DMS153 treated with DMSO at 0.1 percent for 48 hours (cell line): ENCODE data around the gene SNTG2.
"Not testable (repeated sequence)": the region's sequence is repeated elsewhere in the genome, so short reads cannot be mapped to it uniquely, and the experiment has no call there.

Experiments
- DNase-seq: peaks from one replicate; lab custom pipeline; 2025; ENCODE audit not compliant: unreplicated experiment; lab: John Stamatoyannopoulos, UW

SNTG2 gene

DNA sequence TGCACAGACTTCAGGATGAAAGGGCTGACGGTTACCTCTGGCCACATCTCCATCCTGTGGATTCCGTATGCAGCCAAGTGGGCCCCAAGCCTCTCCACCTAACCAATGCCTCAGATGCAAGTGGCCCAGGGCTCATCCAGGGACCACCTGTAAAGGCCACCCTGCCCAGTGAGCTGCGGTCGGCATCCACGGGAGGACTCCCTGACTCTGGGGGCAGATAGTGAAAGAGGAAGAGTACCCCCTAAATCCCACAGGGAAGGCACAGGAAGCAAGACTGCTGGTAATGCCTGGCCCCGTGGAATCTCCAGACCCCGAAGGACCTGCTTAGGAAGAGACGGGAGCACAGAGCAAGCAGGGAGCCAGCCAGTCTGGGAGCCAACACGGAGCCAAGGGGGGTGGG is 451.4 kb downstream of the SNTG2 start:
- no peak for DNase-seq

- no peak for DNase-seq
These were observed 452.9 kb downstream of the SNTG2 start for GRCh38 chr2:1403565-1403964.

- no peak for DNase-seq
These were observed 454.5 kb downstream of the SNTG2 start for GRCh38 chr2:1405124-1405523.

DNA sequence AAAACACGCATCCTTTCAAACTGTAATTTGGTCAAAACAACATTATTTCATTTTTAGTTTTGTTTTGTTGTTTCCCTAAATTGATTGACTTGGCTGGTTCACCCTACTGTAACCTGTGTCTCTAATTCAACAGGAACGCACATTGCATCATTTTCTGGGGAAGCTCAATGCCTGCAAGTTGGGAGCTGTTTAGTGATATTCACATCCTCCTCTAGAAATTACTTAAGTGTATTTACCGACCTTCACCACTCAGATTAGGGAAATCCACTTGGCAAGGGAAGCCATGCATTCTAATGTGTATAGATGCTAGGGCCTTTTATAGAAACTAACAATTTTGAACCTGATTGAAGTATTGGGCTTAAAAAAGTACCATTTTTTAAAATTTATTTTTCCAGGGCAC is 455.3 kb downstream of the SNTG2 start:
- DNase-seq, result no peak

GRCh38 chr2:1406434-1406833 is 455.8 kb downstream of the SNTG2 start:
- no peak for DNase-seq

GRCh38 chr2:1407950-1408675 is 457.5 kb downstream of the SNTG2 start:
- no peak for DNase-seq

GRCh38 chr2:1413156-1413710 is 462.6 kb downstream of the SNTG2 start, which contains the start of gene TPO:
Gene TPO, plus strand, starts transcription at chr2:1413463. Its CDS starts 946 bp downstream, at chr2:1414409.
- DNase-seq, result no peak

GRCh38 chr2:1414121-1414520 is 463.5 kb downstream of the SNTG2 start:
- DNase-seq, result no peak

GRCh38 chr2:1414901-1415300 is 464.3 kb downstream of the SNTG2 start:
- DNase-seq, result not testable (repeated sequence)

- no peak for DNase-seq
These were observed 464.9 kb downstream of the SNTG2 start for GRCh38 chr2:1415501-1415900.
